ENCODE measurements around the gene NECAB3. TPM values are rescaled to one million over a fixed set of nuclear protein-coding genes. Genes with fewer than 3 reads are reported as not detected.

Gene NECAB3
- total RNA-seq, 1 experiment from 2014 or later, result 43.5 TPM

DNA sequence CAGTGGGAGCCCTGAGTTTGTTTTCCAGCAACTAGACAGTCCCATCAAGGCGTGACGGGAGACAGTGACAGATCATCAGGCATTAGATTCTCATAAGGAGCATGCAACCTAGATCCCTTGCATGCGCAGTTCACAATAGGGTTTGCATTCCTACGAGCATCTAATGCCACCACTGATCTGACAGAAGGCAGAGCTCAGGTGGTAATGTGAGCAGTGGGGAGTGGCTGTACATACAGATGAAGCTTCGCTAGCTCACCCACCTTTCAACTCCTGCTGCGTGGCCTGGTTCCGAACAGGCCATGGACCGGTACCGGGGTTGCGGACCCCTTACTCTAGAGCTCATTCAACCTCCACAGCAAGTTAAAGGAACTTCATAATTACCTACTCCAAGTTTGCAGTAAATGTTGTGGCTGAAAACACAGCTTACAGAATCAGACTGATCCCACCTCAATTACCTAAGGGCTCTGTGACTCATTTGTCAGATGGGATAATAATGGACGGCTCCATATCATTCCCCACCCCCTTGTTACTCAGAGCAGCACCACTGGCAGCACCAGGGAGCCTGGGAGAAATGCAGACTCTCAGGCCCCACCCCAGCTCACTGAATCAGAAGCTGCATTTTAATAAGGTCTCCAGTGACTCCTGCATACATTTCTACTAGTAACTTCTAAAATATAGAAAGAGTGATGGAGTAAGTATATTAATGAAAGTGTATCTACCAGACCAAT lies 30.1 kb upstream of the NECAB3 start:
- POLR2A ChIA-PET (ENCODE audit: unreplicated experiment), result no interaction called here

DNA sequence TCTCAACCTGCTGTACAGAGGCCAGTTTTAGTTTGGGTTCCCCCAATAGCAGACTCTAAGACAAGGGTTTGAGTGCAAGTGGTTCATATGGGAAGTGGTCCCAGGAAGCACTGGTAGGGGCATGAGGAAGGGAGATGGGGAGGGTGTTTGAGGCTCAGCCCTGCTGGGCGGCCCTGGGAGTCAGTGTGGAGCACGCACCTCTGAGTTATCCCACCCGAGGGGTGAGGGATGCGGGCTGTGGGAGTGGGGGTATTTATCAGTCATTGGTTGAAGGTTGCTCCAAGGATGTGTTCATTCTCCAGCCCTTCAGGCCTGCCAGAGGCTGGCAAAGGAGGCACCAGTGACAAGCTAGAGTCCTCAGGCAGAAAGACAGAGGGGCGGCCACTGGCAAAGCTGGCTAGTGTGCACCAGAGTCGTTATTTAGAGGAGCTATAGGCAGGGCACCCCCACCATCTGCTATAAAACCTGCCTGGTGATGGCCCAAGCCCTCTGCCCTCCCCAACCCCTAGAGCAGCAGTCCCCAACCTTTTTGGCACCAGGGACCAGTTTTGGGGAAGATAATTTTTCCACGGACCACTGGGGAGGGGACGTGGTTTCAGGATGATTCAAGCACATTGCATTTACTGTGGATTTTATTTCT lies 29.4 kb upstream of the NECAB3 start:
- no peaks in the 10 kb centered on the region for H3K9me2 ChIP-seq (replicated peaks; ENCODE audit: low read length)

More for the DNA sequence above, 30.1 kb upstream of the NECAB3 start:
- TF ChIP-seq, protein P1, sequence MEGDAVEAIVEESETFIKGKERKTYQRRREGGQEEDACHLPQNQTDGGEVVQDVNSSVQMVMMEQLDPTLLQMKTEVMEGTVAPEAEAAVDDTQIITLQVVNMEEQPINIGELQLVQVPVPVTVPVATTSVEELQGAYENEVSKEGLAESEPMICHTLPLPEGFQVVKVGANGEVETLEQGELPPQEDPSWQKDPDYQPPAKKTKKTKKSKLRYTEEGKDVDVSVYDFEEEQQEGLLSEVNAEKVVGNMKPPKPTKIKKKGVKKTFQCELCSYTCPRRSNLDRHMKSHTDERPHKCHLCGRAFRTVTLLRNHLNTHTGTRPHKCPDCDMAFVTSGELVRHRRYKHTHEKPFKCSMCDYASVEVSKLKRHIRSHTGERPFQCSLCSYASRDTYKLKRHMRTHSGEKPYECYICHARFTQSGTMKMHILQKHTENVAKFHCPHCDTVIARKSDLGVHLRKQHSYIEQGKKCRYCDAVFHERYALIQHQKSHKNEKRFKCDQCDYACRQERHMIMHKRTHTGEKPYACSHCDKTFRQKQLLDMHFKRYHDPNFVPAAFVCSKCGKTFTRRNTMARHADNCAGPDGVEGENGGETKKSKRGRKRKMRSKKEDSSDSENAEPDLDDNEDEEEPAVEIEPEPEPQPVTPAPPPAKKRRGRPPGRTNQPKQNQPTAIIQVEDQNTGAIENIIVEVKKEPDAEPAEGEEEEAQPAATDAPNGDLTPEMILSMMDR (conservative IDR thresholded peaks at IDR 0.05; ENCODE audit: low read depth, low read length), result no peak
- no peak for TF ChIP-seq EZH2phosphoT487 (IDR thresholded peaks at IDR 0.05; ENCODE audit: borderline replicate concordance, low read length)
- TF ChIP-seq EZH2 (IDR thresholded peaks at IDR 0.05; ENCODE audit: low read length, unreplicated experiment), result no peak
- no peaks in the 10 kb centered on the region for H3K79me2 ChIP-seq (ENCODE audit: low read length)
- CTCF ChIA-PET, result no interaction called here
- no peak overlapping the region for H3K4me3 ChIP-seq (ENCODE audit: low read length)
- H3K27ac ChIP-seq (ENCODE audit: low read length), result no peak overlapping the region
- H3K9me3 ChIP-seq (ENCODE audit: low read length), result no peaks in the 10 kb centered on the region
- H2AFZ ChIP-seq (ENCODE audit: low read length), result no peak overlapping the region
- no peak for DNase-seq
- no peaks in the 10 kb centered on the region for H3K4me1 ChIP-seq (ENCODE audit: insufficient read depth, low read length)
- no peak for ATAC-seq
- H3K27me3 ChIP-seq (ENCODE audit: low read length), result no peaks in the 10 kb centered on the region
- BruUV-seq (replicated peaks), result no TSS peak
- intact Hi-C loops (cut with micrococcal nuclease), result no loop called here
- H3K9me2 ChIP-seq (replicated peaks; ENCODE audit: low read length), result no peaks in the 10 kb centered on the region
- H4K20me1 ChIP-seq (ENCODE audit: low read length), result no peaks in the 10 kb centered on the region
- no peaks in the 10 kb centered on the region for H3K36me3 ChIP-seq (ENCODE audit: low read depth, low read length)
- no peak overlapping the region for H3K4me2 ChIP-seq (ENCODE audit: low read length)
- H3F3A ChIP-seq (ENCODE audit: low read length, unreplicated experiment), result no peaks in the 10 kb centered on the region
- no peak overlapping the region for H3K9ac ChIP-seq (ENCODE audit: low read length)

More for the DNA sequence above, 29.4 kb upstream of the NECAB3 start:
- Histone ChIP-seq H3F3A (ENCODE audit: low read length, unreplicated experiment) (no peaks in the 10 kb centered on the region), H2AFZ (ENCODE audit: low read length) (no peak overlapping the region), H3K27ac (ENCODE audit: low read length) (no peak overlapping the region), H4K20me1 (ENCODE audit: low read length) (no peaks in the 10 kb centered on the region), H3K9ac (ENCODE audit: low read length) (no peak overlapping the region), H3K4me2 (ENCODE audit: low read length) (no peak overlapping the region), H3K4me1 (ENCODE audit: insufficient read depth, low read length) (no peaks in the 10 kb centered on the region), H3K27me3 (ENCODE audit: low read length) (no peaks in the 10 kb centered on the region), H3K79me2 (ENCODE audit: low read length) (no peaks in the 10 kb centered on the region), H3K4me3 (ENCODE audit: low read length) (no peak overlapping the region), H3K36me3 (ENCODE audit: low read depth, low read length) (no peaks in the 10 kb centered on the region), H3K9me3 (ENCODE audit: low read length) (no peaks in the 10 kb centered on the region)
- DNase-seq (no peak), ATAC-seq (no peak)
- ChIA-PET POLR2A (ENCODE audit: unreplicated experiment) (no interaction called here), CTCF (no interaction called here)
- intact Hi-C loops (cut with micrococcal nuclease), result no loop called here
- BruUV-seq (replicated peaks), result no TSS peak
- no peak for TF ChIP-seq EZH2 (IDR thresholded peaks at IDR 0.05; ENCODE audit: low read length, unreplicated experiment)
- TF ChIP-seq, protein P1 (conservative IDR thresholded peaks at IDR 0.05; ENCODE audit: low read depth, low read length), result no peak
- no peak for TF ChIP-seq EZH2phosphoT487 (IDR thresholded peaks at IDR 0.05; ENCODE audit: borderline replicate concordance, low read length)
